GM19328 (cell line): Measurements from ENCODE around the gene PER1.
"Not testable (repeated sequence)": the region's sequence is repeated elsewhere in the genome, so short reads cannot be mapped to it uniquely, and the experiment has no call there.

Source experiments
- ATAC-seq: cut with Tn5 transposase; IDR thresholded peaks from one replicate; pipeline ENCODE4 v1.9.1; 2021; ENCODE audit warnings: mild to moderate bottlenecking, moderate library complexity; ENCODE audit not compliant: unreplicated experiment

The PER1 gene

DNA sequence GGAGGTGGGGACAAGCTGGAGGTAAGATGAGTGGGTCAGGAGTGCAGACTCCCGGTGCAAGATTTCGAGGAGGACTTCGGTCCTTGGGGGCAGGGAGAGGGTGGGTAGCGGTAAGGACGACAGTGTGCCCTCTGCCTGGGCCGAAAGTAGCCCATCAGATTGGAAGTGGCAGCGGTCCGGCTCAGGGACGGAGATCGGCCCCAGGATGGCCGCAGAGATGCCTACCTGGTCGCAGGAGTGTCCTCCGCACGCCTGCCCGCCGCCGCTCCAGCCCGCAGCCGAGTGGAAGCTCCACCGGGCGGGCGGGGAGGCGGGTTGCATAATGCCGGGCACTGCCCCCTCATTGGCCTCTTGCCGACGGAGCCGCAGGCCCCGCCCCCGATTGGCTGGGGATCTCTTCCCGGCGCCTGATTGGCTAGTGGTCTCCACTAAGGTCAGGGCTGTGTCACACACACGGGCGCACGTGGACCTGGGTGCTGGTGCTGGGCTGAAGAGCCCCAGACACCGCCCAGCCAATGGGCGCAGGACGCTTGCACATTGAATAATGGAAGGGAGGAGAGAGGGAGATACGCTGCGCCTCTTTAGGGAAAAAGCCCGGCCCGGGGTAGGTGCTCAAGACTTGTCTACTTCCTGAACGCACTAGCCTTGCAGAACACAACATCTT is at the start of gene PER1:
PER1 (minus strand) TSS at position 293 of the 664 bp plus-strand sequence. CDS start 1,698 bp downstream, outside the sequence.
- no peak for ATAC-seq

GRCh38 chr17:8192070-8192815 is 40.0 kb upstream of the PER1 start:
- no peak for ATAC-seq

GRCh38 chr17:8190506-8190905 is 38.3 kb upstream of the PER1 start:
- no peak for ATAC-seq

- peak; percentile 43 for ATAC-seq
Observed at GRCh38 chr17:8189711-8190477, 37.7 kb upstream of the PER1 start, which contains the start of gene BORCS6. TSS of gene BORCS6 (minus strand) at chr17:8190180. CDS start at chr17:8190140, 40 bp downstream.

DNA sequence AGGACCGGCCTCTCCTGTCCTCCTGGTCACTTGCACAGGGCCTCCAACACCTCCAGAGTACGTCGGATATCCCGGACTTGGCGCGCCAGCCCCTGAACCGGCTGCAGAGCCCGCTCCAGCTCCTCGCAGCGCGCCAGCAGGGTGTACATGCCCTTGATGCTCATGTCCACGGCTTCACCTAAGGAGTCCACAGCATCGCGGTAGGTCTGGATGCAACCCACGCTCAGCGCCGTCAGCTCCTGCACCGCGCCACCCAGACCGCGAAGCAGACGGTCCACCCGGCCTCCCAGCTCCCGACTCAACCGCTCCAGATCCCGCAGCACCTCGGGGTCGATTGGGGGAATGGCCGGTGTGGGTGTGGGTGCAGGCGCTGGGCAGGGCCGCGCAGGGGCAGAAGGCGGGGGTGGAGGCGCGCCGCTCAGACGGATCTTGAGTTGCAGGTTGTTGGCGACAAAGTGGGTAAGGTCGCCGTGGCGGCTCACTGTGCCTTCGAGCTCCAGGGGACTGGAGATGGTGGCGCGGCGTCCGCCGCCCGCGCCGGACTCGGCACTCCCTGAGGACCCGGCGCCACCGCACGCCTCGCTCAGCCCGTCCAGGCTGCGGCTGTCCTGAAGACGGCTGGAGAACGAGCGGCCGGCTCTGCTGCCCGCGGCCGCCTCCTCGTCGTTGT is 37.0 kb upstream of the PER1 start:
- ATAC-seq, result no peak

- ATAC-seq, result no peak
Observed at GRCh38 chr17:8188263-8188839, 36.1 kb upstream of the PER1 start.

- ATAC-seq, result peak; percentile 24
Observed at GRCh38 chr17:8187517-8188262, 35.5 kb upstream of the PER1 start.

- peak; percentile 14 for ATAC-seq
Observed at GRCh38 chr17:8186787-8187516, 34.7 kb upstream of the PER1 start.

- ATAC-seq, result no peak
Observed at GRCh38 chr17:8186446-8186786, 34.2 kb upstream of the PER1 start.

DNA sequence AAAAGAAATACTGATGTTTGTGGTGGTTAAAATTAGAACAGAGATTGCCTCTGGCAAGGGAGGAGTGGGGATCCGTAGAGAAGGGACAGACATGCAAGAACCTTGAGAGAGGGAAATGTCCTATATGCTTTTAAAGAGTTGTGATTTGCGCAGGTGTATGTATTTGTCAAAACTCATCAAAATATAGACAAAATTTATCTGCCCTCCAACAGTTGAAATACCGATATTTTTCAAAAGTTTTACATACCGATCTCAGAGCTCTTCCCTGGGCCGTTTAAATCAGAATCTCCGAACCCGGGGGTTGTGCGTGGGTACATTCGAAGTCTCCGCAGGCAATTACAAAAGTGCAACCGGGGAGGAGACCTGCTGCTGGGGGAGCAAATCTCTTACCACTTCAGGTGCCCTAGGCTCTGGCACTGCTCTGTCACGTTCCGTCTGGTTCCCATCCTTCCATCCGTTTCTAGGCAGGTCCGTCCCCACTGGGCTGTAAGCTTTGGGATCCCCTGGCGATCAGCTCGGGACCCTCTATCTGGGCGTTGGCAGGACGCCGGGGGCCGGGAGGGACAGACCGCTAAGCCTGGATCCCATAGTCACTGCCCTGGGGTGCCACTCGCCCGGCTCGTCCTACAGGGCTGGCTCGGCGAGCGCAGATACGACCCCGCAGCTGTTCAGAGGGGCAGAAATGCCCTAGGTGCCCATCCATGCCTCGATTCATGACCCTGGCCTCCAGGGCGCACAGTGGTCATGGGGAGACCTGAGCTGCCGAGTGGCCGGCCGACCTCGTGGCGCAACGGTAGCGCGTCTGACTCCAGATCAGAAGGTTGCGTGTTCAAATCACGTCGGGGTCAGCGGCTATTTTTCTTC is 33.6 kb upstream of the PER1 start:
- ATAC-seq, result no peak

- ATAC-seq, result no peak
Observed at GRCh38 chr17:8176998-8177731, 25.0 kb upstream of the PER1 start.

DNA sequence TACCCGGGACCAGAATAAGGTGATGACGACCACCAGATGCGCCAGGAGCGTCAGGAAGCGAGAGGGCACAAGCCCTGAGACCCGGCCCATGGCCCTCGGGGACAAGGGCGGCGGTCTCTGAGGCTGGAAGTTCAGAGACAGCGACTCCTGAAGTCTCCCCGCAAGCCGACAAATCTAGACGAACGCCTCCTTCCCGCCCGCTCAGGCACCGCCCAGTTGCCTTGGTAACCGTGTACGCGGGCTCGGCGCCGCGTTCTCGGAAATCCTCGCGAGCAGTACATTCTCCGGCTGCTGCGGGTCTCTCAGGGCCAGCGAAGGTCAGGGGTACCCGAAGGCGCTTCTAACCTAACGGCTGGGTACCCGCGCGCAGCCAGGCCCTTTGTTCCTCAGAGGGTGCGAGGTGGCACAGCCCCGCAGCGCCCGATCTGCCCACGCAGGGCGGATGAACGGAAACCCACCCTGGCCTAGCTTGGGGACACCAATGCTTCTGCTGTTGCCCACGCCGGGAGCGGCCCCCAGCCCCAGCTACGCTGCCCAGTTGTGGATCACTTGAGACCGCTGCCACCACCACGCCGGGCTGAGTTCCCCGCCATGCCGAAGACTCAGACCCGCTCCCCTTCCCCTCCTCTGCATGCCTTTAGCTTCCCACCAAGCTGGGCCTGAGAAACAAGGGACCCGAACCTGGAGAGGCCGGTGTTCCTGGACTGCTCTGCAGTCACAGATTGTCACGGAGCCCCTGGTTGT is 24.2 kb upstream of the PER1 start, which contains the start of gene TMEM107:
TMEM107 (minus strand) TSS at position 184 of the 744 bp plus-strand sequence; CDS start at position 90, 94 bp downstream.
- no peak for ATAC-seq

GRCh38 chr17:8175795-8176196 is 23.6 kb upstream of the PER1 start:
- no peak for ATAC-seq

- ATAC-seq, result no peak
Observed at GRCh38 chr17:8173871-8174322, 21.7 kb upstream of the PER1 start.

GRCh38 chr17:8173056-8173870 is 21.1 kb upstream of the PER1 start:
- peak; percentile 72 for ATAC-seq

DNA sequence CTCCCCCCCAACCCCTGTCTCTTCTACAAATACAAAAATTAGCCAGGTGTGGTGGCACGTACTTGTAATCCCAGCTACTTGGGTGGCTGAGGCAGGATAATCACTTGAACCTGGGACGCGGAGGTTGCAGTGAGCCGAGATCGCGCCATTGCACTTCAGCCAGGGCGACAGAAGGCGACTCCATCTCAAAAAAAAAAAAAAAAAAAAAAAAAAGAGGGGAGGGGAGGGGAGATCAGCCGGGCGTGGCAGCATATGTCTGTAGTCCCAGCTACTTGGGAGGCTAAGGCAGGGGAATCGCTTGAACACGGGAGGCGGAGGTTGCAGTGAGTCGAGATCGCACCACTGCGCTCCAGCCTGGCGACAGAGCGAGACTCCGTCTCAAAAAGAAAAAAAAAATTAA is 18.0 kb upstream of the PER1 start:
- not testable (repeated sequence) for ATAC-seq
